Measurements from ENCODE around the gene MPHOSPH10. TPM values are rescaled to one million over a fixed set of nuclear protein-coding genes. Genes with fewer than 3 reads are reported as not detected.

MPHOSPH10 gene
- total RNA-seq, 4 donors from 2014 or later = 18.9 to 33.0 (median 29.8) TPM

DNA sequence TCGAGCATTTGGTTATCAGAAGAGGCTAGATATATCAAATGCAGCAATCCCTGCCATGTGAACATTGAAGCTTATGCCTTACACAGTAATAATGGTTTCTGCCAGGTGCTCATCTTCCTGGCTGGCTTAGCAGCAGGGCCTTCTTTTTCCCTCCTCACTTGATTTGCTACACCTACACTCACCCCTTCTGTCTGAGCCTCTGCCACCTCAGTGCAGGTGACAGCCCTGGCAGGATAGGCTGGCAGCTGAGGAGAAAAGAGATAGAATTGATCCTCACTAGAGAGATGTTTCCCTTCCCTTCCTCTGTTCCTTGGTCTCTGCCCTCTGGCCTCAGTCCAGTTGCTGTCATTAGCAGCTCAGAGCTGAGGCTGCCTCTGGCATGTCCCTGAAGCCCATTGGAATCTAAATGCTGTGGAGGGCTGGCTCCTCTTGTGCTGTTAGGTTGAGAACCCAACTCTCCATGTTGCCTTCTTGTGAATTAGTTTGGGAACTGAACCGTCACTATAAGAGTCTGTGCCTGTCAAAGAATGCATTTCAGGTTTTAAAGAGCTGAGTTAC is 18.2 kb downstream of the MPHOSPH10 start:
- DNase-seq = no peak
- H3K4me1 ChIP-seq = peaks cover 0 to 9% (median 0%) of the 10 kb centered on the region in 3 donors
- H3K36me3 ChIP-seq = peaks cover 24 to 73% (median 45%) of the 10 kb centered on the region in 3 donors
- no peak overlapping the region for H3K27ac ChIP-seq
- H3K9me3 ChIP-seq = no peaks in the 10 kb centered on the region
- TF ChIP-seq, protein P1, sequence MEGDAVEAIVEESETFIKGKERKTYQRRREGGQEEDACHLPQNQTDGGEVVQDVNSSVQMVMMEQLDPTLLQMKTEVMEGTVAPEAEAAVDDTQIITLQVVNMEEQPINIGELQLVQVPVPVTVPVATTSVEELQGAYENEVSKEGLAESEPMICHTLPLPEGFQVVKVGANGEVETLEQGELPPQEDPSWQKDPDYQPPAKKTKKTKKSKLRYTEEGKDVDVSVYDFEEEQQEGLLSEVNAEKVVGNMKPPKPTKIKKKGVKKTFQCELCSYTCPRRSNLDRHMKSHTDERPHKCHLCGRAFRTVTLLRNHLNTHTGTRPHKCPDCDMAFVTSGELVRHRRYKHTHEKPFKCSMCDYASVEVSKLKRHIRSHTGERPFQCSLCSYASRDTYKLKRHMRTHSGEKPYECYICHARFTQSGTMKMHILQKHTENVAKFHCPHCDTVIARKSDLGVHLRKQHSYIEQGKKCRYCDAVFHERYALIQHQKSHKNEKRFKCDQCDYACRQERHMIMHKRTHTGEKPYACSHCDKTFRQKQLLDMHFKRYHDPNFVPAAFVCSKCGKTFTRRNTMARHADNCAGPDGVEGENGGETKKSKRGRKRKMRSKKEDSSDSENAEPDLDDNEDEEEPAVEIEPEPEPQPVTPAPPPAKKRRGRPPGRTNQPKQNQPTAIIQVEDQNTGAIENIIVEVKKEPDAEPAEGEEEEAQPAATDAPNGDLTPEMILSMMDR (IDR thresholded peaks at IDR 0.05) = no peak
- TF ChIP-seq POLR2A (IDR thresholded peaks at IDR 0.05) = no peak
- H3K27me3 ChIP-seq = no peaks in the 10 kb centered on the region
- H3K4me3 ChIP-seq = no peak overlapping the region
- WGBS, 2 donors = 88 to 100% methylated on average over 1 to 2 of the region's 2 CpGs
- intact Hi-C loops (cut with DNase I) = no loop called here

DNA sequence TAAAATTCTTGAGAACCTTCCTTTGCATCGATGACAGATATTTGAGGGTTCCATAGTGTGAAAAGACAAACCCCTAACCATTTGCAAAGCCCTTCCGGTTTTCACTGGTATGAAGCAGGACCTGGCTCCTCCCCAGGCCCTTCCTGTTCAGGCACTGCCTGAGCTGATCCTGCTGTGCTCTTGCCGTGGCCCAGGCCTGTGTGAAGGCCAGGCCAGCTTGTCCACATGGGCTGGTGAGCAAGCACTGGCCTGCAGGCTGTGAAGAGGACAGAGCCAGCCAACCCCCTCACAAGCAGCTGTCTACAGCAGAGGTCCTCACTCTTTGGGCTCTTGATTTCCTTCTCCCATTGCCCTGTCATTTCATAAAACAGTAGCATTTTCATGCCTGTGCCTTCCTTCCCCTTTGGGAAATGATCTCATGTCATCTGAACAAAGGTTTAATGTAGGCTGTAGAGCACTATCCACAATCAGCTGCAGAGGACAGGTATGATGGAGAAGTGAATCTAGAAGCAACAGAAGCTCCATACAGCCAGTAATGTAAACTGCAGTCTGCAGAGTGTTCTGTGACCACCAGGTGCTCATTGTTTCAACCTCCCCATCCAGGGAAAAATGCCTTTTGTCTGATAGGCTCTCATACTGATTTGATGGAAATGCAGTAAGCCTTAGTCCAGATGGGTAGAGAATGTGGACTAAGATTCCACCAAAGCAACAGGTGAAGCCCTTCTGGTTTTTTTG is 19.8 kb downstream of the MPHOSPH10 start:
- DNase-seq = no peak
- no peaks in the 10 kb centered on the region for H3K27me3 ChIP-seq
- intact Hi-C loops (cut with DNase I) = no loop called here
- 33 to 34% methylated on average over 3 of the region's 3 CpGs for WGBS, 2 donors
- H3K27ac ChIP-seq = no peak overlapping the region
- TF ChIP-seq, protein P1 (IDR thresholded peaks at IDR 0.05) = no peak
- TF ChIP-seq POLR2A (IDR thresholded peaks at IDR 0.05) = no peak
- H3K4me3 ChIP-seq = no peak overlapping the region
- peaks cover 0 to 9% (median 0%) of the 10 kb centered on the region in 3 donors for H3K4me1 ChIP-seq
- H3K9me3 ChIP-seq = no peaks in the 10 kb centered on the region
- H3K36me3 ChIP-seq = peaks cover 14 to 57% (median 37%) of the 10 kb centered on the region in 3 donors

DNA sequence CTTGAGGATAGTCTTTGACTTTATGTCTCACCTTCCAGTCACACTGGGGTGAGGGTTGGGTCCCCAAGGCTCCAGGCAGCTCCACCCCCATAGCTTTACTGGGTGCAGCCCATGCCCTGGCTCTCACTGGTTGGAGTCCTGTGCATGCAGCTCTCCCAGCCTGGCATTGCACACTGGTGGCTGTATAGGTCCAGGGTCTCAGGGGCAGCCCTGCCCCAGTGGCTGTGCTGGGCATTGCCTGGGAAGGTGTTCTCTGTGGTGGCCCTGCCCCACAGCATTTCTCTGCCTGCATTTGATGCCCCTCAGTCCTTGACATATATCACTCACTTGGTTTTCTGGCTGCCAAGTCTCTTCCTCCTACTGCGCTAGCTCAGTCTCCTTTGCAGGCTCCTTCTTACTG is 21.2 kb downstream of the MPHOSPH10 start:
- intact Hi-C loops (cut with DNase I) = no loop called here
- Histone ChIP-seq H3K36me3 (peaks cover 14 to 43% (median 29%) of the 10 kb centered on the region in 3 donors), H3K27ac (no peak overlapping the region), H3K27me3 (no peaks in the 10 kb centered on the region), H3K4me3 (no peak overlapping the region), H3K9me3 (no peaks in the 10 kb centered on the region), H3K4me1 (peaks cover 0 to 13% (median under 1%) of the 10 kb centered on the region in 3 donors)
- TF ChIP-seq, protein P1 (IDR thresholded peaks at IDR 0.05) = no peak
- TF ChIP-seq POLR2A (IDR thresholded peaks at IDR 0.05) = no peak
- WGBS, 2 donors = 96 to 100% methylated on average over 1 of the region's 1 CpG
- no peak for DNase-seq

DNA sequence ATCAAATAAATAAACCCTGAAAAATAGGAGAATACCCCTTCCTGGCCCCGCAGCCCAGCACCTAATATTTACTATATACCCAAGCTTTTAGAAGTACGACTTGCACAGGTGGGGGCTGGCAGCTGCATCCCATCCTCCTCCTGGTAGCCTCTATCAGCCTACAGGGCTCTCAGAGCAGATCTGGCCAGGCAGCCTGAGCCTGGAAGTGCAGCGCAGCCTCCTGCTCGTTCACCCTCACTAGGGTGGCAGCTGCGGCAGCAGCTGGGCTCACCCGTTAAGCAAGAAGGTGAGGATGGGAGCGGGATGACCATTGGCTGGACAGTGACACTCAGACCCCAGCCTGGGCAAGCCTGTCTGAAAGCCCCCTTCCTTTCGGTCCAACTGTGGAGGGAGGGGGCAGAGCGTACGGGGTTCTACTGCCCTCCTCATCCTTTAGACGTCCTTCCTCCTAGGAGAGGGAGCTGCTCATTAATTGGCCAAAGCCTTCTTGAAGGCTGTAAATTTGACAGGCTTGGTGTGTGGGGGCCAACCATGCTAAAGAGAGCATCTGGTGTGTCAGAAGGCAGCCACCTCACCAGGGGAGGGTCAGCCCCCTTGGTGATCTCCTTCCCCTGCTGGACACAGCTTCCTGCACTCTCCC is 23.3 kb downstream of the MPHOSPH10 start:
- TF ChIP-seq POLR2A (IDR thresholded peaks at IDR 0.05) = no peak
- TF ChIP-seq, protein P1 (IDR thresholded peaks at IDR 0.05) = no peak
- 69 to 71% methylated on average over 3 to 6 of the region's 11 CpGs for WGBS, 2 donors
- H3K9me3 ChIP-seq = no peaks in the 10 kb centered on the region
- no peaks in the 10 kb centered on the region for H3K27me3 ChIP-seq
- H3K36me3 ChIP-seq = peaks cover 10 to 22% (median 14%) of the 10 kb centered on the region in 3 donors
- peaks cover 8 to 24% (median 10%) of the 10 kb centered on the region in 3 donors for H3K4me1 ChIP-seq
- intact Hi-C loops (cut with DNase I) = no loop called here
- no peak for DNase-seq
- H3K4me3 ChIP-seq = no peak overlapping the region
- no peak overlapping the region for H3K27ac ChIP-seq

DNA sequence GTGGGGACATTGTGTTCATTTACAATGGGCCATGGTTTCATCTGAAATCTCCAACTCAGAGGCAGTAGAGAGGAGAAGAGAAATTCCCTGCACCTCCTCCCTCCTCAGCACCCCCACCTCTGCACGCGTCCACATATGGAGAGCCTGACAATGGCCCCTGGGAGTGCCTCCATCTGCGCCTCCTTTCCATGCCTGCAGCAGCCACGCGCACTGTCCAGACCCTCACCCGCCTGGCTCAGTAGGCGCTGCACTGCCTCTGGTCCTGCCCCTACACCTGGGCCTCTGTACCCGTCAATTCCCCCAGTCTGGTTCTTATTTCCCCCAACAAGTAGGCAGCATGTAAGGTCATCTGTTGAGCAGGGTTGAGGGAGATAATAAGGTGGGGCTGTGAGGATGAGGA is 23.8 kb downstream of the MPHOSPH10 start:
- H3K4me1 ChIP-seq = peaks cover 8 to 24% (median 10%) of the 10 kb centered on the region in 3 donors
- TF ChIP-seq POLR2A (IDR thresholded peaks at IDR 0.05) = no peak
- TF ChIP-seq, protein P1 (IDR thresholded peaks at IDR 0.05) = no peak
- H3K9me3 ChIP-seq = no peaks in the 10 kb centered on the region
- no peak for DNase-seq
- 92 to 94% methylated on average over 8 of the region's 8 CpGs for WGBS, 2 donors
- no peak overlapping the region for H3K27ac ChIP-seq
- no peak overlapping the region for H3K4me3 ChIP-seq
- H3K27me3 ChIP-seq = no peaks in the 10 kb centered on the region
- H3K36me3 ChIP-seq = peaks cover 4 to 16% (median 8%) of the 10 kb centered on the region in 3 donors
- intact Hi-C loops (cut with DNase I) = no loop called here
